Measurements from ENCODE around the gene RABEP2. TPM values are rescaled to one million over a fixed set of nuclear protein-coding genes. Genes with fewer than 3 reads are reported as not detected.

The RABEP2 gene
- total and polyA plus RNA-seq, 9 of the 15 experiments (the other 6 are each of a cell fraction or from before 2014, with no cell fraction given), result 0.15 to 13.4 (median 3.5) TPM

GRCh38 chr16:28950648-28951409 lies 25.8 kb upstream of the RABEP2 start, which contains the start of gene NFATC2IP (continued):
- TF ChIP-seq TRIM25 (IDR thresholded peaks at IDR 0.05; ENCODE audit: borderline replicate concordance) (no peak), RREB1 (CRISPR knock-in tag; IDR thresholded peaks at IDR 0.05) (no peak), ZNF217 (CRISPR knock-in tag; IDR thresholded peaks at IDR 0.05) (no peak), HNRNPLL (IDR thresholded peaks at IDR 0.05; ENCODE audit: low read depth, low read length, poor library complexity, severe bottlenecking) (no peak), GABPA (tag; conservative IDR thresholded peaks at IDR 0.05; ENCODE audit: low read depth) (peak; percentile 94), ZBED1 (IDR thresholded peaks at IDR 0.05) (no peak)
- TF ChIP-seq, protein P1, sequence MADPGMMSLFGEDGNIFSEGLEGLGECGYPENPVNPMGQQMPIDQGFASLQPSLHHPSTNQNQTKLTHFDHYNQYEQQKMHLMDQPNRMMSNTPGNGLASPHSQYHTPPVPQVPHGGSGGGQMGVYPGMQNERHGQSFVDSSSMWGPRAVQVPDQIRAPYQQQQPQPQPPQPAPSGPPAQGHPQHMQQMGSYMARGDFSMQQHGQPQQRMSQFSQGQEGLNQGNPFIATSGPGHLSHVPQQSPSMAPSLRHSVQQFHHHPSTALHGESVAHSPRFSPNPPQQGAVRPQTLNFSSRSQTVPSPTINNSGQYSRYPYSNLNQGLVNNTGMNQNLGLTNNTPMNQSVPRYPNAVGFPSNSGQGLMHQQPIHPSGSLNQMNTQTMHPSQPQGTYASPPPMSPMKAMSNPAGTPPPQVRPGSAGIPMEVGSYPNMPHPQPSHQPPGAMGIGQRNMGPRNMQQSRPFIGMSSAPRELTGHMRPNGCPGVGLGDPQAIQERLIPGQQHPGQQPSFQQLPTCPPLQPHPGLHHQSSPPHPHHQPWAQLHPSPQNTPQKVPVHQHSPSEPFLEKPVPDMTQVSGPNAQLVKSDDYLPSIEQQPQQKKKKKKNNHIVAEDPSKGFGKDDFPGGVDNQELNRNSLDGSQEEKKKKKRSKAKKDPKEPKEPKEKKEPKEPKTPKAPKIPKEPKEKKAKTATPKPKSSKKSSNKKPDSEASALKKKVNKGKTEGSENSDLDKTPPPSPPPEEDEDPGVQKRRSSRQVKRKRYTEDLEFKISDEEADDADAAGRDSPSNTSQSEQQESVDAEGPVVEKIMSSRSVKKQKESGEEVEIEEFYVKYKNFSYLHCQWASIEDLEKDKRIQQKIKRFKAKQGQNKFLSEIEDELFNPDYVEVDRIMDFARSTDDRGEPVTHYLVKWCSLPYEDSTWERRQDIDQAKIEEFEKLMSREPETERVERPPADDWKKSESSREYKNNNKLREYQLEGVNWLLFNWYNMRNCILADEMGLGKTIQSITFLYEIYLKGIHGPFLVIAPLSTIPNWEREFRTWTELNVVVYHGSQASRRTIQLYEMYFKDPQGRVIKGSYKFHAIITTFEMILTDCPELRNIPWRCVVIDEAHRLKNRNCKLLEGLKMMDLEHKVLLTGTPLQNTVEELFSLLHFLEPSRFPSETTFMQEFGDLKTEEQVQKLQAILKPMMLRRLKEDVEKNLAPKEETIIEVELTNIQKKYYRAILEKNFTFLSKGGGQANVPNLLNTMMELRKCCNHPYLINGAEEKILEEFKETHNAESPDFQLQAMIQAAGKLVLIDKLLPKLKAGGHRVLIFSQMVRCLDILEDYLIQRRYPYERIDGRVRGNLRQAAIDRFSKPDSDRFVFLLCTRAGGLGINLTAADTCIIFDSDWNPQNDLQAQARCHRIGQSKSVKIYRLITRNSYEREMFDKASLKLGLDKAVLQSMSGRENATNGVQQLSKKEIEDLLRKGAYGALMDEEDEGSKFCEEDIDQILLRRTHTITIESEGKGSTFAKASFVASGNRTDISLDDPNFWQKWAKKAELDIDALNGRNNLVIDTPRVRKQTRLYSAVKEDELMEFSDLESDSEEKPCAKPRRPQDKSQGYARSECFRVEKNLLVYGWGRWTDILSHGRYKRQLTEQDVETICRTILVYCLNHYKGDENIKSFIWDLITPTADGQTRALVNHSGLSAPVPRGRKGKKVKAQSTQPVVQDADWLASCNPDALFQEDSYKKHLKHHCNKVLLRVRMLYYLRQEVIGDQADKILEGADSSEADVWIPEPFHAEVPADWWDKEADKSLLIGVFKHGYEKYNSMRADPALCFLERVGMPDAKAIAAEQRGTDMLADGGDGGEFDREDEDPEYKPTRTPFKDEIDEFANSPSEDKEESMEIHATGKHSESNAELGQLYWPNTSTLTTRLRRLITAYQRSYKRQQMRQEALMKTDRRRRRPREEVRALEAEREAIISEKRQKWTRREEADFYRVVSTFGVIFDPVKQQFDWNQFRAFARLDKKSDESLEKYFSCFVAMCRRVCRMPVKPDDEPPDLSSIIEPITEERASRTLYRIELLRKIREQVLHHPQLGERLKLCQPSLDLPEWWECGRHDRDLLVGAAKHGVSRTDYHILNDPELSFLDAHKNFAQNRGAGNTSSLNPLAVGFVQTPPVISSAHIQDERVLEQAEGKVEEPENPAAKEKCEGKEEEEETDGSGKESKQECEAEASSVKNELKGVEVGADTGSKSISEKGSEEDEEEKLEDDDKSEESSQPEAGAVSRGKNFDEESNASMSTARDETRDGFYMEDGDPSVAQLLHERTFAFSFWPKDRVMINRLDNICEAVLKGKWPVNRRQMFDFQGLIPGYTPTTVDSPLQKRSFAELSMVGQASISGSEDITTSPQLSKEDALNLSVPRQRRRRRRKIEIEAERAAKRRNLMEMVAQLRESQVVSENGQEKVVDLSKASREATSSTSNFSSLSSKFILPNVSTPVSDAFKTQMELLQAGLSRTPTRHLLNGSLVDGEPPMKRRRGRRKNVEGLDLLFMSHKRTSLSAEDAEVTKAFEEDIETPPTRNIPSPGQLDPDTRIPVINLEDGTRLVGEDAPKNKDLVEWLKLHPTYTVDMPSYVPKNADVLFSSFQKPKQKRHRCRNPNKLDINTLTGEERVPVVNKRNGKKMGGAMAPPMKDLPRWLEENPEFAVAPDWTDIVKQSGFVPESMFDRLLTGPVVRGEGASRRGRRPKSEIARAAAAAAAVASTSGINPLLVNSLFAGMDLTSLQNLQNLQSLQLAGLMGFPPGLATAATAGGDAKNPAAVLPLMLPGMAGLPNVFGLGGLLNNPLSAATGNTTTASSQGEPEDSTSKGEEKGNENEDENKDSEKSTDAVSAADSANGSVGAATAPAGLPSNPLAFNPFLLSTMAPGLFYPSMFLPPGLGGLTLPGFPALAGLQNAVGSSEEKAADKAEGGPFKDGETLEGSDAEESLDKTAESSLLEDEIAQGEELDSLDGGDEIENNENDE (IDR thresholded peaks at IDR 0.05; ENCODE audit: low read depth, low read length), result no peak
